ENCODE results near the gene RERGL. TPM values are rescaled to one million over a fixed set of nuclear protein-coding genes. Genes with fewer than 3 reads are reported as not detected.

The RERGL gene
- polyA plus RNA-seq, 3 donors = not detected

DNA sequence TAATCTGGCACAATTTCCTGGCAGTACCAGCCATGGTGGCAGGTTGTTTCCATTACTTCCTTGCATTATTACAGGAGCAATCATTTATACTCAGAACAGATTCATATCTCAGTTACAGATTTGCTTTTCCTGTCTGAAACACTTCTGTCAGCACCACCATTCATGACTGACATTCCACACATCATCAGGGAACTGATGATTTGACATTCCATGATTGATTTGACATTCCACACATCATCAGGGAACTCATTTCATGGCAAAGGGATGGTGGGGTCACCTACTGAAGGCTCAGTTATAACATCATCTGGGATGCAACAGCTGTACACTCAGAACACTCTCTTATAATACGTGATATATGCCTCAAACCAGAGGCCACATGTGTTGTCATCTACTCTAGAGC, 30.9 kb upstream of the RERGL start:
- Mint-ChIP-seq H3K27me3 (ENCODE audit: low read depth in 3 of 3) (no peaks in the 10 kb centered on the region), H3K9me3 (peaks cover 0 to 11% (median 5%) of the 10 kb centered on the region in 7 donors), H3K36me3 (no peaks in the 10 kb centered on the region), H3K4me1 (no peaks in the 10 kb centered on the region), H3K4me3 (no peak overlapping the region), H3K27ac (no peak overlapping the region)
- no peak overlapping the region for H2AFZ ChIP-seq (ENCODE audit: insufficient read depth, low read depth, low read length, poor library complexity, severe bottlenecking)
- no peaks in the 10 kb centered on the region for H3K27me3 ChIP-seq (ENCODE audit: control insufficient read depth in 2 of 2, insufficient read depth in 2 of 2, low read length in 2 of 2)
- H3K4me2 ChIP-seq (replicated peaks; ENCODE audit: extremely low read depth, low read length, poor library complexity, severe bottlenecking) = no peak overlapping the region
- no peaks in the 10 kb centered on the region for H4K20me1 ChIP-seq (ENCODE audit: insufficient read depth, low read length)
- H3K27ac ChIP-seq (ENCODE audit: low read depth in 1 of 2, low read length in 2 of 2) = no peak overlapping the region
- H3K9me3 ChIP-seq (replicated peaks in 1 of 2; ENCODE audit: control insufficient read depth in 1 of 2, insufficient read depth in 1 of 2, low read length in 2 of 2) = peaks cover 3 to 4% of the 10 kb centered on the region in 2 donors
- TF ChIP-seq, protein P1, sequence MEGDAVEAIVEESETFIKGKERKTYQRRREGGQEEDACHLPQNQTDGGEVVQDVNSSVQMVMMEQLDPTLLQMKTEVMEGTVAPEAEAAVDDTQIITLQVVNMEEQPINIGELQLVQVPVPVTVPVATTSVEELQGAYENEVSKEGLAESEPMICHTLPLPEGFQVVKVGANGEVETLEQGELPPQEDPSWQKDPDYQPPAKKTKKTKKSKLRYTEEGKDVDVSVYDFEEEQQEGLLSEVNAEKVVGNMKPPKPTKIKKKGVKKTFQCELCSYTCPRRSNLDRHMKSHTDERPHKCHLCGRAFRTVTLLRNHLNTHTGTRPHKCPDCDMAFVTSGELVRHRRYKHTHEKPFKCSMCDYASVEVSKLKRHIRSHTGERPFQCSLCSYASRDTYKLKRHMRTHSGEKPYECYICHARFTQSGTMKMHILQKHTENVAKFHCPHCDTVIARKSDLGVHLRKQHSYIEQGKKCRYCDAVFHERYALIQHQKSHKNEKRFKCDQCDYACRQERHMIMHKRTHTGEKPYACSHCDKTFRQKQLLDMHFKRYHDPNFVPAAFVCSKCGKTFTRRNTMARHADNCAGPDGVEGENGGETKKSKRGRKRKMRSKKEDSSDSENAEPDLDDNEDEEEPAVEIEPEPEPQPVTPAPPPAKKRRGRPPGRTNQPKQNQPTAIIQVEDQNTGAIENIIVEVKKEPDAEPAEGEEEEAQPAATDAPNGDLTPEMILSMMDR (IDR thresholded peaks at IDR 0.05) = no peak
- intact Hi-C loops (cut with micrococcal nuclease) = no loop called here
- H3K4me3 ChIP-seq (replicated peaks in 1 of 3; ENCODE audit: low read depth in 2 of 3, low read length in 3 of 3) = no peak overlapping the region
- no peaks in the 10 kb centered on the region for H3K79me2 ChIP-seq (ENCODE audit: insufficient read depth, low read length)
- no peaks in the 10 kb centered on the region for H3K36me3 ChIP-seq (replicated peaks in 1 of 2; ENCODE audit: control insufficient read depth in 1 of 2, insufficient read depth in 2 of 2, low read length in 2 of 2)
- no peak for DNase-seq
- H3K9ac ChIP-seq (ENCODE audit: insufficient read depth, low read length, poor library complexity, severe bottlenecking) = no peak overlapping the region
- no peaks in the 10 kb centered on the region for H3K4me1 ChIP-seq (ENCODE audit: control insufficient read depth in 1 of 2, insufficient read depth in 2 of 2, low read length in 2 of 2)
- whole genome bisulfite sequencing (ENCODE audit: insufficient coverage) = 83% methylated on average over 1 of the region's 1 CpG

DNA sequence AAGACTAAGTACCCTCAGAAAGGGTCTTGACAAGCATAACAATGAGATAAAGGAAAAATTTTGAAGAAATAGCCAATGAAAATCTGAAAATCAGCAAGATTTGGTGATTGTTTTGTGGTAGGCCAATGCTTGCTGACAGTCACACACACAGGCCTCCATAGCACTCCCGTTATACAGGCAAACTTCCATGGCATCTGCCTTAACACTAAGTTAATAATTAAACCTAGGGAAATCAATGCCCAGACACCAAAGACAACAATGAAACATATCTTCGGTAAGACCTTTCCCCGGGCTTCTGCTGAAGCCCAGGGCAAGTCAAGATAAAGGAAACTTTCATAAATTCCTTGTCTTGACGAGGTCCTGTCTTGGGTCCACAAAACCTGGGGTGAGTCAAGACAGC, 18.6 kb upstream of the RERGL start:
- no peak overlapping the region for H2AFZ ChIP-seq (ENCODE audit: insufficient read depth, low read depth, low read length, poor library complexity, severe bottlenecking)
- Mint-ChIP-seq H3K4me3 (no peak overlapping the region), H3K4me1 (no peaks in the 10 kb centered on the region), H3K9me3 (peaks cover 0 to 4% (median 2%) of the 10 kb centered on the region in 7 donors), H3K27ac (peak overlapping the region in 1 of 7 donors; percentile 32), H3K36me3 (no peaks in the 10 kb centered on the region), H3K27me3 (ENCODE audit: low read depth in 3 of 3) (no peaks in the 10 kb centered on the region)
- H3K9ac ChIP-seq (ENCODE audit: insufficient read depth, low read length, poor library complexity, severe bottlenecking) = no peak overlapping the region
- TF ChIP-seq, protein P1 (IDR thresholded peaks at IDR 0.05) = no peak
- no peaks in the 10 kb centered on the region for H3K9me3 ChIP-seq (replicated peaks in 1 of 2; ENCODE audit: control insufficient read depth in 1 of 2, insufficient read depth in 1 of 2, low read length in 2 of 2)
- H3K4me3 ChIP-seq (replicated peaks in 1 of 3; ENCODE audit: low read depth in 2 of 3, low read length in 3 of 3) = no peak overlapping the region
- no peaks in the 10 kb centered on the region for H3K79me2 ChIP-seq (ENCODE audit: insufficient read depth, low read length)
- DNase-seq = no peak
- no peaks in the 10 kb centered on the region for H3K36me3 ChIP-seq (replicated peaks in 1 of 2; ENCODE audit: control insufficient read depth in 1 of 2, insufficient read depth in 2 of 2, low read length in 2 of 2)
- intact Hi-C loops (cut with micrococcal nuclease) = no loop called here
- H3K27ac ChIP-seq (ENCODE audit: low read depth in 1 of 2, low read length in 2 of 2) = no peak overlapping the region
- H3K4me1 ChIP-seq (ENCODE audit: control insufficient read depth in 1 of 2, insufficient read depth in 2 of 2, low read length in 2 of 2) = no peaks in the 10 kb centered on the region
- no peaks in the 10 kb centered on the region for H3K27me3 ChIP-seq (ENCODE audit: control insufficient read depth in 2 of 2, insufficient read depth in 2 of 2, low read length in 2 of 2)
- 96% methylated on average over 4 of the region's 4 CpGs for WGBS (ENCODE audit: insufficient coverage)
- H4K20me1 ChIP-seq (ENCODE audit: insufficient read depth, low read length) = no peaks in the 10 kb centered on the region
- no peak overlapping the region for H3K4me2 ChIP-seq (replicated peaks; ENCODE audit: extremely low read depth, low read length, poor library complexity, severe bottlenecking)
